Inferior parietal cortex (tissue), 1 donor: ENCODE results near the gene NBEA.

Experiments
- DNase-seq: peaks from one replicate; pipeline ENCODE4 v3.0.0-alpha.2; 2016; ENCODE audit errors: extremely low spot score

Gene NBEA

GRCh38 chr13:35567406-35567980 lies 625.4 kb downstream of the NBEA start:
- no peak for DNase-seq

GRCh38 chr13:35573639-35574038 lies 631.6 kb downstream of the NBEA start:
- no peak for DNase-seq

GRCh38 chr13:35592457-35592856 lies 650.4 kb downstream of the NBEA start:
- DNase-seq: no peak

GRCh38 chr13:35593651-35594050 lies 651.6 kb downstream of the NBEA start:
- no peak for DNase-seq

- no peak for DNase-seq
These were observed 652.0 kb downstream of the NBEA start for GRCh38 chr13:35594096-35594495.

GRCh38 chr13:35595181-35595580 lies 653.1 kb downstream of the NBEA start:
- no peak for DNase-seq

- DNase-seq: no peak
These were observed 654.4 kb downstream of the NBEA start for GRCh38 chr13:35596321-35597030.

GRCh38 chr13:35597451-35597850 lies 655.4 kb downstream of the NBEA start:
- DNase-seq: no peak

- DNase-seq: no peak
These were observed 656.2 kb downstream of the NBEA start for GRCh38 chr13:35598233-35598632.

- DNase-seq: no peak
These were observed 656.8 kb downstream of the NBEA start for GRCh38 chr13:35598790-35599369.

GRCh38 chr13:35599384-35599783 lies 657.3 kb downstream of the NBEA start:
- no peak for DNase-seq

GRCh38 chr13:35600137-35600536 lies 658.1 kb downstream of the NBEA start:
- DNase-seq: no peak

- DNase-seq: no peak
These were observed 661.7 kb downstream of the NBEA start for GRCh38 chr13:35603593-35604285.

- no peak for DNase-seq
These were observed 672.6 kb downstream of the NBEA start for GRCh38 chr13:35614666-35615065.

- DNase-seq: no peak
These were observed 675.4 kb downstream of the NBEA start for GRCh38 chr13:35617420-35617819.

- DNase-seq: no peak
These were observed 676.6 kb downstream of the NBEA start for GRCh38 chr13:35618565-35619083.

- DNase-seq: no peak
These were observed 679.9 kb downstream of the NBEA start for GRCh38 chr13:35621989-35622388.

GRCh38 chr13:35629026-35629425 lies 687.0 kb downstream of the NBEA start:
- no peak for DNase-seq

GRCh38 chr13:35630551-35631275 lies 688.6 kb downstream of the NBEA start:
- DNase-seq: peak; percentile 36

- no peak for DNase-seq
These were observed 689.6 kb downstream of the NBEA start for GRCh38 chr13:35631666-35632065.

GRCh38 chr13:35643625-35644024 lies 701.6 kb downstream of the NBEA start:
- no peak for DNase-seq
